Measurements from ENCODE around the gene FOXN3.

DNA sequence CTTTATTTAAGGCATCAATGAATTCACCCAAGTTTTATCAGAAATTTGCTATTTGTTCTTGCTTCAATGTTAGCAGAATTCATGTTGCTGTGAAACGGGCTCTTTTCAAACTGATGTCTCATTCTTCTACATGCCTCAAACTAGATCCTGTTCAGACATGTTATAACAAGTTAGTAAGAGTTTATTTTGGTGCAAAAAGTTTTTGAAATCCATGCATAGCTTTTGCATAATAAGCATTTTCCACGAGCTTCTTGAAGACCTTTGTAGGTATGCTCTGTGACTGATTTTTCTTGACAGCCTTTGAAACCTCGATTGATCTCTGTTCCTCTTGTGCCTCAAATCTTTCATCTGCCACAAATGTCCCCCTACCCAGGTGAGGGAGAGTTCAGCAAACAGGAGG, 275.2 kb downstream of the FOXN3 start:
- no peak for TF ChIP-seq EZH2 (IDR thresholded peaks at IDR 0.05; ENCODE audit: insufficient read depth, low read length)
- TF ChIP-seq, protein P1, sequence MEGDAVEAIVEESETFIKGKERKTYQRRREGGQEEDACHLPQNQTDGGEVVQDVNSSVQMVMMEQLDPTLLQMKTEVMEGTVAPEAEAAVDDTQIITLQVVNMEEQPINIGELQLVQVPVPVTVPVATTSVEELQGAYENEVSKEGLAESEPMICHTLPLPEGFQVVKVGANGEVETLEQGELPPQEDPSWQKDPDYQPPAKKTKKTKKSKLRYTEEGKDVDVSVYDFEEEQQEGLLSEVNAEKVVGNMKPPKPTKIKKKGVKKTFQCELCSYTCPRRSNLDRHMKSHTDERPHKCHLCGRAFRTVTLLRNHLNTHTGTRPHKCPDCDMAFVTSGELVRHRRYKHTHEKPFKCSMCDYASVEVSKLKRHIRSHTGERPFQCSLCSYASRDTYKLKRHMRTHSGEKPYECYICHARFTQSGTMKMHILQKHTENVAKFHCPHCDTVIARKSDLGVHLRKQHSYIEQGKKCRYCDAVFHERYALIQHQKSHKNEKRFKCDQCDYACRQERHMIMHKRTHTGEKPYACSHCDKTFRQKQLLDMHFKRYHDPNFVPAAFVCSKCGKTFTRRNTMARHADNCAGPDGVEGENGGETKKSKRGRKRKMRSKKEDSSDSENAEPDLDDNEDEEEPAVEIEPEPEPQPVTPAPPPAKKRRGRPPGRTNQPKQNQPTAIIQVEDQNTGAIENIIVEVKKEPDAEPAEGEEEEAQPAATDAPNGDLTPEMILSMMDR (IDR thresholded peaks at IDR 0.05; ENCODE audit: insufficient read depth, low read depth, low read length): no peak

Data from astrocyte (in vitro differentiated cells and primary cell).